Karpas-422 (cell line): ENCODE measurements around the gene GNG14. TPM values are rescaled to one million over a fixed set of nuclear protein-coding genes. Genes with fewer than 3 reads are reported as not detected.

Experiments used
- DNase-seq: peaks from one replicate; pipeline ENCODE4 v3.0.0-alpha.2; 2015
- H2AFZ ChIP-seq: fragments of 200-600 bp; sonication (generic); 2 replicates; pipeline ENCODE4 v1.6.1; 2014; ENCODE audit warnings: antibody characterized with exemption, low read length, mixed read lengths
- H3K27ac ChIP-seq: fragments of 200-600 bp; sonication (generic); 2 replicates; pipeline ENCODE4 v1.5.1; 2014; ENCODE audit warnings: mild to moderate bottlenecking, low read length, moderate library complexity
- H3K27me3 ChIP-seq: fragments of 200-600 bp; sonication (generic); 2 replicates; pipeline ENCODE4 v1.6.1; 2014; ENCODE audit warnings: low read length, mixed read lengths
- H3K36me3 ChIP-seq: fragments of 200-600 bp; sonication (generic); 2 replicates; pipeline ENCODE4 v1.6.1; 2014; ENCODE audit warnings: low read length, mixed read lengths; ENCODE audit not compliant: insufficient read depth
- H3K4me1 ChIP-seq: fragments of 200-600 bp; sonication (generic); 2 replicates; pipeline ENCODE4 v1.6.1; 2014; ENCODE audit warnings: mild to moderate bottlenecking, low read length, mixed read lengths
- H3K4me2 ChIP-seq: fragments of 200-600 bp; sonication (generic); 2 replicates; pipeline ENCODE4 v1.6.1; 2014; ENCODE audit warnings: low read length, low read depth, mild to moderate bottlenecking; ENCODE audit not compliant: poor library complexity, severe bottlenecking
- H3K4me3 ChIP-seq: fragments of 200-600 bp; sonication (generic); 2 replicates; pipeline ENCODE4 v1.5.1; 2014; ENCODE audit warnings: mild to moderate bottlenecking, antibody characterized with exemption, low read length, mixed read lengths
- H3K79me2 ChIP-seq: fragments of 200-600 bp; sonication (generic); 2 replicates; pipeline ENCODE4 v1.6.1; 2014; ENCODE audit warnings: mild to moderate bottlenecking, low read length, mixed read lengths
- H3K9ac ChIP-seq: fragments of 200-600 bp; sonication (generic); 2 replicates; pipeline ENCODE4 v1.6.0; 2014; ENCODE audit warnings: low read length
- H3K9me2 ChIP-seq: fragments of 200-600 bp; sonication (generic), shearing (Covaris generic); replicated peaks from 2 replicates; pipeline ENCODE4 v1.6.0; 2014; ENCODE audit warnings: mild to moderate bottlenecking, low read length, moderate library complexity; ENCODE audit not compliant: insufficient read depth
- H3K9me3 ChIP-seq: fragments of 300-700, 200-600 bp; sonication (generic); 2 replicates; pipeline ENCODE4 v1.6.1; 2014; ENCODE audit warnings: low read length, mixed read lengths
- H4K20me1 ChIP-seq: fragments of 200-600 bp; sonication (generic); 2 replicates; pipeline ENCODE4 v1.6.1; 2014; ENCODE audit warnings: mild to moderate bottlenecking, antibody characterized with exemption, low read length, low read depth; ENCODE audit not compliant: insufficient read depth
- total RNA-seq: library from RNA; depleted of rRNA; stranded (reverse); fragments of >200 nt; shearing (Covaris generic); gene quantifications from 2 replicates; pipeline ENCODE4 v1.2.3, GENCODE V29; 2014; ENCODE audit warnings: low replicate concordance

The GNG14 gene
- total RNA-seq, 1 experiment from 2014 or later: not detected

DNA sequence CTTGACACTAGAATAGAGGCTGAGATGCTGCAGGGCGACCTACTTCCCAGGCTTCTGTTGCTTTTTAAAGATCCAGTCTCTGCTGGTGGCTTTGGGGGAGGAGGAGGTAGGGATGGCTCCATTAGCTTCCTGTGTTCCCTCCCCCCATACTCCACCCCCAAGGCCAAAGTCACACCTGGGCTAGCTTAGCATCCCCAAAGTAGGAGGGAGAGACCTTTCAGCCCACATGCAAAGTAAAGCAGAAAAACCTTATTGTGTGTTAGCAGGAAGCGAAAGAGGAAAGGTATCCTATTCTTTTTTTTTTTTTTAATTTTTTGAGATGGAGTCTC is 39.2 kb downstream of the GNG14 start:
- H3K4me2 ChIP-seq: peak overlapping the region; percentile 13
- H3K9me2 ChIP-seq: no peaks in the 10 kb centered on the region
- H2AFZ ChIP-seq: no peak overlapping the region
- no peak for DNase-seq
- H4K20me1 ChIP-seq: peaks cover 13% of the 10 kb centered on the region; the same call in 1 of the 2 replicates
- H3K27ac ChIP-seq: peak overlapping the region; percentile 82
- peak overlapping the region; percentile 33; the same call in 1 of the 2 replicates for H3K9ac ChIP-seq
- no peak overlapping the region for H3K4me3 ChIP-seq
- peaks cover 37% of the 10 kb centered on the region for H3K79me2 ChIP-seq
- H3K27me3 ChIP-seq: no peaks in the 10 kb centered on the region
- peaks cover 22% of the 10 kb centered on the region for H3K36me3 ChIP-seq
- no peaks in the 10 kb centered on the region for H3K9me3 ChIP-seq
- peaks cover 50% of the 10 kb centered on the region for H3K4me1 ChIP-seq

DNA sequence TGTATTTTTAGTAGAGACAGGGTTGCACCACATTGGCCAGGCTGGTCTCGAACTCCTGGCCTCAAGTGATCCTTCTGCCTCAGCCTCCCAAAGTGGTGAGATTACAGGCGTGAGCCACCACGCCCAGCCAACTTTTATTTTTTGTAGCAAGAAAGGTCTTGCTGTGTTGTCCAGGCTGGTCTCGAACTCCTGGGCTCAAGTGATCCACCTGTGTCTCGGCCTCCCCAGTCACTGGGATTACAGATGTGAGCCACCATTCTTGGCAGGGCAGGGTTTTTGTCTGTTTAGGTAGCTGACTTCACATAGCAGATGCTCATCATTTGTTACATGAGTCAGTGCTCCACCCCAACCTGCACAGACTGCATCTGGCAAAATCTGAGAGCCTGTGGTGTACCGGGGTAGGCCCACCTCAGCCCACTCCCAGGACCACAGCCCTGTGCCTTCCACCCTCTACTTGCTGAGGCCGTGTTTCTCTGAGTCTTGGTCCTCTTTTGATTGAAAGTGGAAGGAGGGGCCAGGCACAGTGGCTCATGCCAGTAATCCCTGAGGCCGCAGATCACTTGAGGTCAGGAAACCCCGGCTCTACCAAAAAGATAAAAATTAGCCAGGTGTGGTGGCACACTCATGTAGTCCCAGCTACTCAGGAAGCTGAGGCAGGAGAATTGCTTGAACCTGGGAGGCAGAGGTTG is 40.1 kb downstream of the GNG14 start:
- Histone ChIP-seq H3K27me3 (no peaks in the 10 kb centered on the region), H4K20me1 (peaks cover 21% of the 10 kb centered on the region), H3K79me2 (peaks cover 40% of the 10 kb centered on the region), H3K9me3 (no peaks in the 10 kb centered on the region), H3K4me1 (peaks cover 59% of the 10 kb centered on the region), H3K27ac (peak overlapping the region; percentile 82; the same call in 1 of the 2 replicates), H3K36me3 (peaks cover 25% of the 10 kb centered on the region), H3K9me2 (no peaks in the 10 kb centered on the region), H3K9ac (no peak overlapping the region), H2AFZ (no peak overlapping the region), H3K4me2 (no peak overlapping the region), H3K4me3 (no peak overlapping the region)
- no peak for DNase-seq

DNA sequence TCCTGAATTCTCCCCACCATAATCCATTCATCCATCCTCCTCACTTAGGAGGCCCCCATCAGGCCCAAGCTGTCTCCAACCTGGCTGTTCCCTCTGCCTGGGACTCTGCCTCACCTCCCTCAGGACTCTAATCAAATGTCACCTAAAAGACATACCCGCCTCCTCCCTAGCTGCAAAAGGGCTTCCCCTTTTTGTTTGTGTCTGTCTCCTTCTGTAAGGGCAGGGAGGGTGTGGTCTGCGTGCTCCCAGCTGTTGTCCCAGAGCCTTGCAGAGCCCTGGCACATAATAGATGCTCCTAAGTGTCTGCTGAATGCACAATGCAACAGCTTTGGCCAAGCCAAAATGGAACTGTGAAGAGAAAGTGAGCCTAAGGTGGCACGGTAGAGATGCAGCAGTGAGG is 42.3 kb downstream of the GNG14 start:
- peak; percentile 68 for DNase-seq
- H3K4me1 ChIP-seq: peaks cover 55% of the 10 kb centered on the region
- H2AFZ ChIP-seq: no peak overlapping the region
- H3K27me3 ChIP-seq: no peaks in the 10 kb centered on the region
- H3K9me3 ChIP-seq: no peaks in the 10 kb centered on the region
- no peak overlapping the region for H3K4me3 ChIP-seq
- peaks cover 33% of the 10 kb centered on the region for H4K20me1 ChIP-seq
- no peak overlapping the region for H3K9ac ChIP-seq
- peaks cover 47% of the 10 kb centered on the region for H3K79me2 ChIP-seq
- 0 out of 2 replicates have a peak overlapping the region, but pooled peaks have one; percentile 30 for H3K27ac ChIP-seq
- peaks cover 25% of the 10 kb centered on the region for H3K36me3 ChIP-seq
- no peaks in the 10 kb centered on the region for H3K9me2 ChIP-seq
- no peak overlapping the region for H3K4me2 ChIP-seq

DNA sequence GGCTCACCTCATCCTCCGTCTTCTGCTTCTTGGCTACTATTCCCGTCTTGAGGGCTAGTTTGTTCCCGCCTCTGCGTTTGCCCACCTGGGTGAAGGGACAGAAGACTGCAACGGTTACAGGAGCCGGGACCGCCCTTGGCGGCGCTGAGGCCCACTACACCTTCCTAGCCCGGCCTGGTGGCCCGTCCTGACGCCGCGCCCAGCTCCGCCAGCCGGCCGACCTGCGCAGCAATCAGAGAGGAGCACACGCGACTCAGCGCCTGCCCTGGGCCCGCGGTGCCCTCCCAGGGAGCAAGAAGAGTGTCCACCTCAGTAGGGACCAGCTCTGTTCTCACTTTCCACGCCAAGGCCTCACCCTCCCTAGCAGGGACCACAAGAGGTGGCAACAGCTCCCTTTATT is 43.5 kb downstream of the GNG14 start:
- peaks cover 25% of the 10 kb centered on the region for H3K36me3 ChIP-seq

DNA sequence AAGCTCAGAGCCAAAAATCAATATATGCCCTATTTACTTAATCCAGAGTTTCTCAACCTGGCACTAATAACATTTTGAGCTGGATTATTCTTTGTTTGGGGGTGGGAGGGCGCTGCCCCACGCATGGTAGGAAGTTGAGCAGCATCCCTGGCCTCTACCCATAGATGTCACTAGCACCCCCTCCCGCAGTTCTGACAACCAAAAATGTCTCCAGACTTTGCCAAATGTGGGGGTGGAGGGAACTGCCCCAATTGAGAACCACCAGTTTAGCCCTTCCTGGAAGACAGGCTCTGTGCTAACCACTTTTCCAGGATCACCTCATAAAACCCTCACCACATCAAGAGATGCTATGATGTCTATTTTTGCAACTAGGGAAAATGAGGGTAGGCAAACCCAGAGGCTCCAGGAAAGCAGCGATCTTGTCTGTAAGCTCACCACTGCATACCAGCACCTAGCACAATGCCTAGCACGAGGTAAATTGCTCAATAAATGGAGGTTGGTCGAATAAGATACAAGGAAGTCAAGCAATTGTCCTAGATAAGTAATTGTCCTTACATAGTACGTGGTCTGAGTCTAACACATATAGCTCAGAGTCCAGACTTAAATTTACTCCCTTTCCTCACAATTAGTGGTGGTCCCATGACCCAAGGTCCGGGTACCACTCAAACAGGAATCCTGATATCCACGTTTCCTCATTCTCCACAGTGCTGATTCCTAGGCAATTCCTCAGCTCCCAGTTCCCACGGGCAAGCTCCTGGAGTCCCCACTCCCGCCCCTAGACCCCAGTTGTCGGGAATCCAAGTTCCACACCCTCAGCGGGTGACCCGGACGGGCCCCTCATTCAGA is 45.8 kb downstream of the GNG14 start:
- Histone ChIP-seq H3K36me3 (peaks cover 20% of the 10 kb centered on the region), H3K4me1 (peaks cover 50% of the 10 kb centered on the region), H2AFZ (no peak overlapping the region), H3K79me2 (peaks cover 60% of the 10 kb centered on the region), H3K9ac (peak overlapping the region; percentile 99), H3K27me3 (no peaks in the 10 kb centered on the region), H3K27ac (peak overlapping the region; percentile 81), H3K4me2 (peak overlapping the region; percentile 82), H3K9me2 (no peaks in the 10 kb centered on the region), H3K9me3 (no peaks in the 10 kb centered on the region), H4K20me1 (peaks cover 33% of the 10 kb centered on the region), H3K4me3 (peak overlapping the region; percentile 98)
- peak; percentile 76 for DNase-seq

More for the DNA sequence above, 43.5 kb downstream of the GNG14 start:
- Histone ChIP-seq H3K9me3 (no peaks in the 10 kb centered on the region), H4K20me1 (peaks cover 33% of the 10 kb centered on the region), H3K4me2 (no peak overlapping the region), H3K79me2 (peaks cover 47% of the 10 kb centered on the region), H3K9ac (no peak overlapping the region), H3K9me2 (no peaks in the 10 kb centered on the region), H3K27me3 (no peaks in the 10 kb centered on the region), H3K4me1 (peaks cover 51% of the 10 kb centered on the region), H3K4me3 (no peak overlapping the region), H3K27ac (no peak overlapping the region), H2AFZ (no peak overlapping the region)
- DNase-seq: no peak

DNA sequence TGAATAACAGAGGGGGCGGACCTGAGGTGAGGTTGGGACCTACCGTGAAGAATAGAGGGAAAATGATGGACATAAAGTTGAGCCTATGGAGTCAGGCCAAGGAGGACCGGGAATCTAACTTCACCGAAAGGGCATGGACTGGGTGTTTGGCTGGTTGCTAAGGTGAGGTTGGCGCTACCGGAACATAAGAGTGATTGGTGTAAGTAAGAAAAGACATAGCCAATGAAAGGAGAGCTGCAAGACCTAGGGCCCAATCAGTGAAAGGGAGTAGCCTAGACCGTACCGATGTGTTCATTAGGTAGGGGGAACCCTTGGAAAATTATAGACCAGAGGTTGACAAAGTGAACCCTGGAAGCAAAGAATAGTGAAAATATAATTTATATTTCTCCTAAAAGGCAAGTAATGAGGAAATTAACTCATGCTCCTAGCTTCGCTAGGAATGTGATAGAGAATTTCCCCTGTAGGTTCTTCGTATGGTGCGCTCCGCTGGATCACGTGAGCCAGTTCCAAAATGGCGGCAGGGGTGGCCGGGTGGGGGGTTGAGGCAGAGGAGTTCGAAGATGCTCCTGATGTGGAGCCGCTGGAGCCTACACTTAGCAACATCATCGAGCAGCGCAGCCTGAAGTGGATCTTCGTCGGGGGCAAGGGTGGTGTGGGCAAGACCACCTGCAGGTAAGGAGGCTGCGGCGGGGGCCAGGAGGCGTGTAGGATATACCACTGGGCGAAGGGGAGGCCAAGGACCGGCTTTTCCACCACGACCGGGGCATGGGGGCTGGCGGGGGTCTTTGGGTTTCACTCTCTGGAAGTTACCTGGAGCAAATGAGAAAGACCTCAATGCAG is 49.4 kb downstream of the GNG14 start, which contains the start of gene GET3:
TSS of gene GET3 (plus strand) at position 503 of the 840 bp plus-strand sequence. CDS start at position 512, 9 bp downstream.
- Histone ChIP-seq H3K9me2 (no peaks in the 10 kb centered on the region), H3K27me3 (no peaks in the 10 kb centered on the region), H3K36me3 (peaks cover 6% of the 10 kb centered on the region; the same call in 1 of the 2 replicates), H3K4me2 (peak within 1 kb of the TSS; percentile 89), H3K9me3 (no peaks in the 10 kb centered on the region), H3K27ac (peak within 1 kb of the TSS; percentile 70), H3K9ac (peak within 1 kb of the TSS; percentile 85), H3K4me3 (peak within 1 kb of the TSS; percentile 94), H3K4me1 (peaks cover 32% of the 10 kb centered on the region), H2AFZ (peak within 1 kb of the TSS; percentile 63), H3K79me2 (peaks cover 41% of the 10 kb centered on the region), H4K20me1 (peaks cover 18% of the 10 kb centered on the region)
- DNase-seq: peak; percentile 96

DNA sequence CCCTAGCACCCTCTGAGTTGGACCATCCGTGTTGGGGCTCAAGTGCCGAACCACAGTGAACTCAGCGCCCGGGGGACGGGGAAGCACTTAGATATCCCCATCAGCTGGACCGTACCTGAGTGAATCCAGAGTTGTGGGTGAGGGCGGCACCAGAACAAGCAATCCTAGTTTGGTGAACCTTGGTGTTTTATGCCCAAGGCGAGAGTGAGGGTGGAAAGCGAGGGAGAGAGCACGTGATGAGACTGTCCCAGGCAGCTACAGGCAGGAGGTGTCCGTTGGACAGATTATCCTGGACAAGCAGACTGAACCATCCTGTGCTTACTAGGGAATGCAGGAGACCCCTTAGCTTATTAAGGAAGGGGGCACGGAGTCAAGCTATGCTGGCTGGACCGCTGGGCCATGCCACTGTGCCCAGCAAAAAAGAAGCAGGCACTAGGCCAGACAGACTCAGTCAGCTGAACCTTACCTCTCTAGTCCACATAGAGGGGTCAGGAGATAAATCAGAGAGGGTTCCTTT is 50.1 kb downstream of the GNG14 start:
- Histone ChIP-seq H3K9me2 (no peaks in the 10 kb centered on the region), H3K27ac (no peak overlapping the region), H2AFZ (peak overlapping the region; percentile 63; the same call in 1 of the 2 replicates)

More for the DNA sequence above, 50.1 kb downstream of the GNG14 start:
- H3K79me2 ChIP-seq: peaks cover 35% of the 10 kb centered on the region
- H3K9ac ChIP-seq: peak overlapping the region; percentile 85
- peaks cover 12% of the 10 kb centered on the region for H4K20me1 ChIP-seq
- peak overlapping the region; percentile 94 for H3K4me3 ChIP-seq
- no peaks in the 10 kb centered on the region for H3K9me3 ChIP-seq
- no peaks in the 10 kb centered on the region for H3K27me3 ChIP-seq
- DNase-seq: no peak
- peaks cover 5% of the 10 kb centered on the region; the same call in 1 of the 2 replicates for H3K36me3 ChIP-seq
- peak overlapping the region; percentile 89 for H3K4me2 ChIP-seq
- peaks cover 25% of the 10 kb centered on the region for H3K4me1 ChIP-seq
